Skeletal muscle satellite cell (primary cell): Measurements from ENCODE around the gene REG4.

Source experiments
- H3K27me3 ChIP-seq: 2 replicates; pipeline ENCODE4 v1.7.0; 2013; ENCODE audit warnings: low read length; ENCODE audit not compliant: control insufficient read depth, insufficient read depth
- H3K36me3 ChIP-seq: 2 replicates; pipeline ENCODE4 v1.7.0; 2013; ENCODE audit warnings: mild to moderate bottlenecking, control low read depth, low read length; ENCODE audit not compliant: insufficient read depth
- H3K4me1 ChIP-seq: 2 replicates; pipeline ENCODE4 v1.7.0; 2013; ENCODE audit warnings: low read length; ENCODE audit not compliant: control insufficient read depth, insufficient read depth
- H3K4me2 ChIP-seq: 2 replicates; pipeline ENCODE4 v1.7.0; 2013; ENCODE audit warnings: mild to moderate bottlenecking, low read length
- H3K4me3 ChIP-seq: 2 replicates; pipeline ENCODE4 v1.7.0; 2013; ENCODE audit warnings: low read length
- H3K9ac ChIP-seq: 2 replicates; pipeline ENCODE4 v1.7.0; 2013; ENCODE audit warnings: mild to moderate bottlenecking, low read depth, low read length, moderate library complexity
- H3K9me3 ChIP-seq: replicated peaks from 2 replicates; pipeline ENCODE4 v1.7.0; 2013; ENCODE audit warnings: mild to moderate bottlenecking, control low read depth, low read length

REG4 gene

GRCh38 chr1:119778359-119778758 lies 32.9 kb downstream of the REG4 start:
- no peak overlapping the region for H3K4me2 ChIP-seq
- no peak overlapping the region for H3K9ac ChIP-seq
- H3K27me3 ChIP-seq = peaks cover 35% of the 10 kb centered on the region

DNA sequence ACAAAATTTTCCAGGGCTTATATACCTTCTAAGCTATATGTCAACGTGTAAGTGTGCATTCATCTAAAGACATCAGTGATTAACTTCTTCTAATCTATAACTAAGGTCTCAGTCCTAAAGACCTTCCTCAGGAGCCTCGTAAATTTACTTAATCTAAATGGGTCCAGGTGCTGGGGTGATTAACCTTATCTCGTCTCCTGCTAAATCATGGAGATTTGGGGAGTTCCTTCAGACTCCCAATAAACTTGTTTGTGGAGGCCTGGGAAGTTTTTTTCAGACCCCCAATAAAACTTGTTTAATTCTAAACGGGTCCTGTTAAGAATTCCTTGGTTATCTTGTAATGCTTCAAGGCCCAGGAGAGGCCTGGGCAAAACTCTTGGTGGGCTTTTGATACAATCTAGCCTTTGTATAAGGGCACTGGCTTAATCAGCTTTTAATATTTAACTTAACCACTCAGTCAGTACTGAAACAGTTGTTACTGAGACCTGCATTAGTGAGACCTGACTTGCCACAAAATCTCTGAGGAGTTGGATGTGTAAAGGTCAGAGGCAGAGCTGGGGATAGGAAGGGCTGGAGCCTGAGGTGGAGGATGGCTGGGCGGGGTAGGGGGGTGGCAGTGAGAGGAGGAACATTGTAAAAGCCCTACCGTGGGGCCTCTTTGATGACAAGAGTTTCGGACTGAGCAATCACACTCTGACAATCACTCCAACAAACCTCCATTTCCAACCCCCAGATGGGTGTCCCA lies 36.3 kb downstream of the REG4 start:
- Histone ChIP-seq H3K4me2 (no peak overlapping the region), H3K4me1 (no peaks in the 10 kb centered on the region), H3K27me3 (peaks cover 42% of the 10 kb centered on the region), H3K4me3 (no peak overlapping the region), H3K36me3 (no peaks in the 10 kb centered on the region), H3K9ac (no peak overlapping the region), H3K9me3 (no peaks in the 10 kb centered on the region)

More at GRCh38 chr1:119778359-119778758, 32.9 kb downstream of the REG4 start:
- Histone ChIP-seq H3K9me3 (no peaks in the 10 kb centered on the region), H3K4me1 (peaks cover 3% of the 10 kb centered on the region), H3K36me3 (no peaks in the 10 kb centered on the region), H3K4me3 (no peak overlapping the region)

- Histone ChIP-seq H3K27me3 (peaks cover 50% of the 10 kb centered on the region), H3K4me1 (no peaks in the 10 kb centered on the region), H3K4me2 (no peak overlapping the region), H3K36me3 (no peaks in the 10 kb centered on the region), H3K9ac (no peak overlapping the region), H3K4me3 (no peak overlapping the region), H3K9me3 (no peaks in the 10 kb centered on the region)
Measured at GRCh38 chr1:119773711-119774241, 37.5 kb downstream of the REG4 start.

GRCh38 chr1:119772298-119772697 lies 39.0 kb downstream of the REG4 start:
- H3K9me3 ChIP-seq = no peaks in the 10 kb centered on the region
- no peak overlapping the region for H3K9ac ChIP-seq
- no peak overlapping the region for H3K4me3 ChIP-seq
- peaks cover 55% of the 10 kb centered on the region for H3K27me3 ChIP-seq
- H3K4me1 ChIP-seq = no peaks in the 10 kb centered on the region
- no peaks in the 10 kb centered on the region for H3K36me3 ChIP-seq
- no peak overlapping the region for H3K4me2 ChIP-seq

DNA sequence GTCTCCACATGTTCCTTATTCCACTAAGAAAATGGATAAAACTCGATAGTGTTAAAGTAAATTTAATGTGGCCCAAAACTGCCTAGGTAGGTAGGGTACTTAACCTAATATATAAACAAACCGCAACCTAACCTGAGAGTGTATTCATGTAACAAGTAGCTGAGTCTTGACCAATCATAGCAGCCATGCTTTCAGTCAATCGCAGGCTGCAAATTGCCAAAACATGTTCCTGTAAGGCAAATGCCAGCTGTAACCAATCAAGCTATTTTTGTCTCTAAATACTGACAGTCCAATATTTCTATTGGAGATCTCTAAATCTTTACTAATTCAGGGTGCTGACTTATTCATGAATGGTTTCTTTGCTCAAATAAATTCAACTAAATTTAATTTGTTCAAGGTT lies 39.5 kb downstream of the REG4 start:
- H3K4me3 ChIP-seq = no peak overlapping the region
- H3K9ac ChIP-seq = no peak overlapping the region
- H3K36me3 ChIP-seq = no peaks in the 10 kb centered on the region
- H3K4me1 ChIP-seq = no peaks in the 10 kb centered on the region
- H3K9me3 ChIP-seq = no peaks in the 10 kb centered on the region
- no peak overlapping the region for H3K4me2 ChIP-seq
- peaks cover 60% of the 10 kb centered on the region for H3K27me3 ChIP-seq

DNA sequence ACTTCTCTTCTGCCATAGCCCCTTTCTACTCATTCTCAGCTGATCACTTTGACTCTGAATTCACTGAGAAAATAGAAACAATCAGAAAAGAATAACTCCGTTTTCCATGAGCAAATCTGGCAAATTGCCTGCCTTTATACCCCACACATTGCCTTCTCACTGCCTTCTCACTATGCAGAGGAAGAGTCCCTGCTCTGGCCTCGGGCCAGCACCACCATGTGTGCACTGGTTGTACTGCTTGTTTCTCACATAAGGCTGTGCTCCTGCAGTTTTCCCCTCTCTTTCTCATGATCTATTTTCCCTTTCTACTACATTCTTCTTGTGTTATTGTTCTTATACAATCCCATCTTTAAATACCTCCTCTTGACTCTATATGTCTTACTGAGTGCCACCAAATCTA lies 40.2 kb downstream of the REG4 start:
- H3K4me2 ChIP-seq = no peak overlapping the region
- H3K27me3 ChIP-seq = peaks cover 67% of the 10 kb centered on the region
- no peak overlapping the region for H3K4me3 ChIP-seq

GRCh38 chr1:119768778-119769177 lies 42.5 kb downstream of the REG4 start, which contains the start of gene HMGCS2:
Gene HMGCS2 (minus strand): TSS chr1:119768905. CDS start chr1:119768844, 61 bp downstream.
- H3K36me3 ChIP-seq = no peaks in the 10 kb centered on the region
- H3K9me3 ChIP-seq = no peaks in the 10 kb centered on the region
- H3K9ac ChIP-seq = no peak within 1 kb of the TSS
- H3K27me3 ChIP-seq = peaks cover 75% of the 10 kb centered on the region
- H3K4me3 ChIP-seq = no peak within 1 kb of the TSS
- H3K4me2 ChIP-seq = no peak within 1 kb of the TSS
- no peaks in the 10 kb centered on the region for H3K4me1 ChIP-seq

More for the DNA sequence above, 40.2 kb downstream of the REG4 start:
- no peaks in the 10 kb centered on the region for H3K4me1 ChIP-seq
- no peaks in the 10 kb centered on the region for H3K36me3 ChIP-seq
- no peak overlapping the region for H3K9ac ChIP-seq
- H3K9me3 ChIP-seq = no peaks in the 10 kb centered on the region

- no peak overlapping the region for H3K4me3 ChIP-seq
- no peaks in the 10 kb centered on the region for H3K36me3 ChIP-seq
- no peak overlapping the region for H3K9ac ChIP-seq
- H3K4me1 ChIP-seq = no peaks in the 10 kb centered on the region
- H3K4me2 ChIP-seq = no peak overlapping the region
- H3K27me3 ChIP-seq = peaks cover 65% of the 10 kb centered on the region
- H3K9me3 ChIP-seq = no peaks in the 10 kb centered on the region
Measured at GRCh38 chr1:119767486-119767885, 43.8 kb downstream of the REG4 start.

DNA sequence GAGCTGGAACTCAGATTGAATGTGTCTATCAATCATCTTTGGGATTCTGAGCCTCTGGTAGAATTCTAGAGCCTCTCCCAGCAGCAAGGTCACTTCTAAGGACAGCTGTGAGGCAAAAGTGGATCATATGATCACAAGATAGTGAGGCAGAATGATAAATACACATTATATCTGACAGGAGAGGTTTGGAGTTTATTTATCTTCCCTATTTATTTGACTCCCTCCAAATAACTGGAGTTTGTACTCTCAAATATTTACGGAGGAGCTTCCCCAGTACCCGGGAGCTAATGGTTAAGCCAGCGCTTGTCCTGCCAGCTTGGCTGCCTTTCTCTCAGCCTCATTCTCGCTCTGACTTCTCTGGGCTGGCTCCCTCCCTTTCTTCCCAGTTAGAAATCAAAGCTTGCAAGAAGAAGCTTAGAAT lies 44.9 kb downstream of the REG4 start:
- Histone ChIP-seq H3K4me3 (no peak overlapping the region), H3K27me3 (peaks cover 54% of the 10 kb centered on the region), H3K9me3 (no peaks in the 10 kb centered on the region), H3K4me2 (no peak overlapping the region), H3K36me3 (no peaks in the 10 kb centered on the region), H3K9ac (no peak overlapping the region), H3K4me1 (no peaks in the 10 kb centered on the region)

GRCh38 chr1:119764220-119764619 lies 47.0 kb downstream of the REG4 start:
- no peak overlapping the region for H3K9ac ChIP-seq
- no peaks in the 10 kb centered on the region for H3K9me3 ChIP-seq
- H3K4me1 ChIP-seq = no peaks in the 10 kb centered on the region
- no peak overlapping the region for H3K4me3 ChIP-seq
- peaks cover 36% of the 10 kb centered on the region for H3K27me3 ChIP-seq
- H3K4me2 ChIP-seq = no peak overlapping the region
- no peaks in the 10 kb centered on the region for H3K36me3 ChIP-seq

GRCh38 chr1:119762953-119763352 lies 48.3 kb downstream of the REG4 start:
- no peak overlapping the region for H3K9ac ChIP-seq
- H3K27me3 ChIP-seq = peaks cover 29% of the 10 kb centered on the region
- no peaks in the 10 kb centered on the region for H3K4me1 ChIP-seq
- H3K4me2 ChIP-seq = no peak overlapping the region
- H3K9me3 ChIP-seq = no peaks in the 10 kb centered on the region
- H3K36me3 ChIP-seq = no peaks in the 10 kb centered on the region
- H3K4me3 ChIP-seq = no peak overlapping the region

DNA sequence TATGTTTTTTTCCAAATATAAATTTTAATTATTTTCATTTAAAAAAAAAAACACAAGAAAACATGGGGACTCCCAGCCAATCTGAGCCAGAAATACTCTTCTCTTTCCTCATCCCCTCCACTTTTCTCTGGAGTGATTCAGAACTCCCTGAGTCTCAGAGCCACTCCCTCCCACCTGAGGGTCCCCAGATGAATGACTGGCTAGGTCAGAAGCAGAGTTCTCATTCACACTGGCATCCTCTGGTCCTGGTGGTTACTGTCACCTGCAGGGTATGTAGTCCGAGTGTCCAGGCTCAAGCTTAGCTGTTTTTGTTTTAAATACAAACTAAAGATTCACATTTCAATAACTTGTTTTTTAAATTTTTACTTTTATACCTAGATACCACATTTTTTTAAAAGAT lies 48.9 kb downstream of the REG4 start:
- no peaks in the 10 kb centered on the region for H3K9me3 ChIP-seq
- no peak overlapping the region for H3K9ac ChIP-seq
- peaks cover 29% of the 10 kb centered on the region for H3K27me3 ChIP-seq
- H3K4me2 ChIP-seq = no peak overlapping the region
- no peak overlapping the region for H3K4me3 ChIP-seq
- no peaks in the 10 kb centered on the region for H3K4me1 ChIP-seq
- no peaks in the 10 kb centered on the region for H3K36me3 ChIP-seq
